22Rv1 (cell line): ENCODE measurements around the gene MYH6.

Experiments used
- H3K27ac ChIP-seq: fragments of 450-650 bp; 2 replicates; pipeline ENCODE4 v1.5.1; 2017
- ZFX ChIP-seq: fragments of 450-650 bp; IDR thresholded peaks from 2 replicates; pipeline ENCODE4 v1.6.1; 2017; ENCODE audit warnings: antibody characterized with exemption, borderline replicate concordance
- TF ChIP-seq, protein P1 (sequence below): fragments of 450-650 bp; IDR thresholded peaks from 2 replicates; pipeline ENCODE4 v1.5.1; 2017; ENCODE audit warnings: mild to moderate bottlenecking

MYH6 gene

DNA sequence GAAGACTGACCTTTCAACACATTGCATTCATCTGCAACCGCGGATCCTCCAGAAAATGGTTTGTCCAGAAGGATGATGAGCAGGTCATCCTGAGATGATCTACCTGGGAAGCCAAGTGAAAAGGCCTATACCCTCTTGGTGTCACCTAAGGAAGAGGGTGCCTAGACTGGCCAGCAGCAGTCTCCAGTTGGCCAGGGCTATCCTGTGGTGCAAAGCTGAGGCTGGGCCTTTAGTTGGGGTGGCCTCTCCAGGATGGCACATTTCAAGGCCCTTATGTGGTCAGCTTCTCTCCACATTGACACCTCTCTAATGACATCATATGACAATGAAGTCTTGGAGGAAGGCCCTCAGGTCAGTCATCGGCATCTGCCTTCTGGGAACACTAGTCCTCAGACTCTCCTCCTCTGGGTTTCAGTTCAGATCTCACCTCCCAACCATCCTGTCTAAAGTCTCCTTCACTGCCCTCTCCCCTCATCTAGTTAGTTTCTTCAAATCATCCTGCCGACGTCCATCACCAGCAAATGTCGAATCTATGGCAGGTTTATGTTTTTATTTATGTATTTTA, 52.1 kb downstream of the MYH6 start:
- TF ChIP-seq, protein P1, sequence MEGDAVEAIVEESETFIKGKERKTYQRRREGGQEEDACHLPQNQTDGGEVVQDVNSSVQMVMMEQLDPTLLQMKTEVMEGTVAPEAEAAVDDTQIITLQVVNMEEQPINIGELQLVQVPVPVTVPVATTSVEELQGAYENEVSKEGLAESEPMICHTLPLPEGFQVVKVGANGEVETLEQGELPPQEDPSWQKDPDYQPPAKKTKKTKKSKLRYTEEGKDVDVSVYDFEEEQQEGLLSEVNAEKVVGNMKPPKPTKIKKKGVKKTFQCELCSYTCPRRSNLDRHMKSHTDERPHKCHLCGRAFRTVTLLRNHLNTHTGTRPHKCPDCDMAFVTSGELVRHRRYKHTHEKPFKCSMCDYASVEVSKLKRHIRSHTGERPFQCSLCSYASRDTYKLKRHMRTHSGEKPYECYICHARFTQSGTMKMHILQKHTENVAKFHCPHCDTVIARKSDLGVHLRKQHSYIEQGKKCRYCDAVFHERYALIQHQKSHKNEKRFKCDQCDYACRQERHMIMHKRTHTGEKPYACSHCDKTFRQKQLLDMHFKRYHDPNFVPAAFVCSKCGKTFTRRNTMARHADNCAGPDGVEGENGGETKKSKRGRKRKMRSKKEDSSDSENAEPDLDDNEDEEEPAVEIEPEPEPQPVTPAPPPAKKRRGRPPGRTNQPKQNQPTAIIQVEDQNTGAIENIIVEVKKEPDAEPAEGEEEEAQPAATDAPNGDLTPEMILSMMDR = no peak
- TF ChIP-seq ZFX = no peak
- no peak overlapping the region for H3K27ac ChIP-seq

DNA sequence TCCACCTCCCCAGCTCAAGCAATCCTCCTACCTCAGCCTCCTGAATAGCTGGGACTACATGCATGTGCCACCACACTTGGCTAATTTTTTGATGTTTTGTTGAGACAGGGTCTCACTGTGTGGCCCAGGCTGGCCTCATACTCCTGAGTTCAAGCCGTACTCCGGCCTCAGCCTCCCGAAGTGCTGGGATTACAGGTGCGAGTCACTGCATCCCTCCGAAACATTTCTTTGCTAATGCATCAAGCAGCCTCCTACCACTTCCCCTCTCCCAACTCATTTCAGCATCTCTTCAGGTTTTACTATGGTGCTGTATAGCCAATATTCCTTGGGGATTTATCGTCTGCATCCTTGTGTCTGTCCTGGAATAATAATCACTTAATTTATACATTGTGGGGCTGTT, 53.1 kb downstream of the MYH6 start:
- no peak for TF ChIP-seq ZFX
- TF ChIP-seq, protein P1 = no peak
- no peak overlapping the region for H3K27ac ChIP-seq

DNA sequence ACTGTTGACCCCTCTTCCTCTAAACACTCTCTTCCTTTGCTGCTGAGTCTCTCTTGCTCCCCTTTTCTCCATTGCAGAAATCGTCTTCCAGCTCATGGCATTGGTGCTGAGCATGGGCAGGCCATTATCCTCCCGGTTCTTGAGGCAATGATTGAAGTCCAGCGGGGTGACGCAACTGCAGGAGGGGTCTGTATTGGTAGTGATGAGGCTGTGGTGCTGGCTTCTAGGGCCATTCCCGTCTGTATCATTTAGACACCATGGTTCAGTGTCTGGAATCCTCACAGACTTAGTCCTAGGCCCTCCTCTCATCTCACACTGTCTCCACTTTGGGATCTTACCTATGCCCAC, 54.7 kb downstream of the MYH6 start:
- no peak for TF ChIP-seq ZFX
- TF ChIP-seq, protein P1 = no peak

DNA sequence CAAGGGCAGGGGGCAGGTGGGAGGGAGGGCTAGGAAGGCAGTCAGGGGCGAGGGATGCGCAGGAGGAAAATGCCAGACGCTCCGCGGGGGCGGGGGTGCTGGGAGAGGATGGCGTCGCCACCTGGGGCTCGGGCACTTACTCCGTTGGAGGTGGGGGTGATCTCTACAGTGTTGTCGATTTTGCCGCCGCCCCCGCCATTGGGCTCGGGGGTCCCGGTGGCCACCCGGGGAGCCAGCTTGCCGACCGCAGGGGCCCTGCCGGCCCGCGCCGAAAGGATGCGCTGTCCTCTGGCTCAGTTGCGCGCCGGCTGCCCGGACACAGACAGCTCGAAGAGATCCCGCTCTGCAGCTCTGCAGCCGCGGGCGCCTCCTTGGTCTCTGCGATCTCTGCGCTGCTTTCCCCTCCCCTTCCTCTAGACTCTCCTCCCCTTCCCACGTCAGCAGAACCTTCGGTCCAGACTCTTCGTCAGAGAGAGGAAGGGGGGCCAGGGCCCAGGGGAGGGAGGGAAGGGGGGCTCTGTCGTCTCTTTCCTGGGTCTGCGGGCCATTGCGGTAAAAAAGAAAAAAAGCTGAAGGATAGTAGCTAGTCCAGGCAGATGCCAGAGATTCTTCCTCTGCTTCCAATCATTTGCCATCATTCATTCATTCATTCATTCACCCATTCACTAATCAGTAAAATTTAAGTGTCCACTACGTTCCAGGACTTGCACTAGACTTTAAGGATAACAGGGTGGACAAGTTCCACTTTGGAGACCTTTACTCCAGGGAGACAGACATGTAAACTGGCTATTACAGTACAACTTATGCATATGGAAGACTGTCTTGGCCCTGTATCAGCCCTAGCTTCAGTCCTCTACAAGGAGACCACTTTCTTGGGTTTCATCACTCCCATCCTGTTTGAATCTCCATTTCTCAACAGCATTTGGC, 55.3 kb downstream of the MYH6 start, which contains the start of gene SLC22A17:
Gene SLC22A17 (minus strand): TSS at position 382 of the 927 bp plus-strand sequence.
- TF ChIP-seq, protein P1 = peak; percentile 31
- no peak for TF ChIP-seq ZFX
- no peak within 1 kb of the TSS for H3K27ac ChIP-seq

More for the DNA sequence above, 54.7 kb downstream of the MYH6 start:
- no peak overlapping the region for H3K27ac ChIP-seq

DNA sequence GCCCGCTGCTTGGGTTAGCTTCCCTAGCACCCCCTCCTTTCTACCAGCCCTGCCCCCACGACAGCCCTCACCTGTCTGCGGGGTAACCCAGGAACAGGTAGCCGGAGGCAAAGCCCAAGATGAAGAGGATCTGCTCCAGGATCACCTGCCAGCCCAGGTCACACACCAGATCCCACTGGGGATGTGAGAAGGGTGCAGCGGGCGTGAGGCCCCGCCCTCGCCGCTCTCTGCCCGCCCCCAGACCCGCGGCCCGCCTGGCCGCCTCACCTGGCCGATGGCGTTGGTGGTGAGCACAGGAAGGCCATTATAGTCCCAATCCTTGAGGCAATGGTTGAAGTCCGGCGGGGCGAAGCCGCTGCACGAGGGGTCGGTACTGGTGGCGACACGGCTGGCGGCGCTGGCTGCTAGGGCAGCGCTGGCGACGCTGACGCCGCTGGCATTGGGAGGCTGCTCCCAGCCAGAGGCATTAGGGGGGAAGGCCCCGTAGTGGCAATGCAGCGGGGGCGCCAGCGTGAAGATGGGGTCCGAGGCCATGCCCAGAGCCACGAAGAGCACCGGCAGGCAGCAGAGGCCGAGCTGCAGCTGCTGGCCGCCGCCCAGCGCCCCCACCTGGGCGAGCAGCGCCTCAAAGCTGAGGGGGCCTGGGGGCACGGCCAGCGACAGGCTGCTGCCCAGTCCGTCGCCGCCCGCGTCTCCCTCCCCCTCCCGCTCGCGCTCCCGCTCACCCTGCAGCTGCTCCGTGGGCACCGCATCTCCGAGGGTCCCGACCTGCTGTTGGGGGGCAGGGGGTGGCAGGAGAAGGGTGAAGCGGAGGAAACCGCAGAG, 56.2 kb downstream of the MYH6 start:
- no peak overlapping the region for H3K27ac ChIP-seq
- TF ChIP-seq, protein P1 = no peak; the same call in 1 of the 2 replicates
- no peak for TF ChIP-seq ZFX

DNA sequence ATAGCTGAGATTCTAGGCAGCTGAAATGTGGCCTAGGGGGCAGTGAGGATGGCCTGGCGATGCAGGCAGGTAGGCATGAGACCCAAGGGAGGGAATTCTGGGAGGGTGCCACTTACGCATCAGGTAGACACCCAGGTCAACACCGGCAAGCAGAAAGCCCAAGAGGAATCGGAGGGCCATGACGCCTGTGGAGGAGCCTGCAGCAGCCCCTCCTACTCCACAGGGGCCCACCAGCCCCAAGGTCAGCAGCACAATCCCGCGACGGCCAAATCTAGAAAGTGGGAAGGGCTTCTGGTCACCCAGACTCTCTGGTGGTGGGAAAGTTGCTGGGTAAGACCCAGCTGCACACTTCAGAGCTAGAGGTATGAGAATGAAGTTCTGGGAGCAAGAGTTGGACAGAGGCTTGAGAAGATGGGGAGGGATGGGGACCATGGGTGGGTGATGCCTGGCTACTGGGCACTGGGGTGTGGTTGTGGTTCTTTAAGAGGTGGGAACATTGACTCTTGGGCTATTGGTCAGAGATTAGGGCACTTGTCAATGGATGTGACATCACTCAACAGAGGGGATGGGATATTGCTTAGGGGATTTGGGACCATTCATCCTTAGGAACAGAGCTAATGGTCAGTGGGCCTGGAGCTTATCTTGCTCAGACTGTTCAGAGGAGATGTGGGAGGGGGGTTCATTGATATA, 58.8 kb downstream of the MYH6 start:
- TF ChIP-seq ZFX = no peak
- TF ChIP-seq, protein P1 = no peak

More for the DNA sequence above, 58.8 kb downstream of the MYH6 start:
- no peak overlapping the region for H3K27ac ChIP-seq
